Measurements from ENCODE around the gene EEFSEC. TPM values are rescaled to one million over a fixed set of nuclear protein-coding genes. Genes with fewer than 3 reads are reported as not detected.

The EEFSEC gene
- total RNA-seq, 1 experiment from 2014 or later = 9.6 TPM

DNA sequence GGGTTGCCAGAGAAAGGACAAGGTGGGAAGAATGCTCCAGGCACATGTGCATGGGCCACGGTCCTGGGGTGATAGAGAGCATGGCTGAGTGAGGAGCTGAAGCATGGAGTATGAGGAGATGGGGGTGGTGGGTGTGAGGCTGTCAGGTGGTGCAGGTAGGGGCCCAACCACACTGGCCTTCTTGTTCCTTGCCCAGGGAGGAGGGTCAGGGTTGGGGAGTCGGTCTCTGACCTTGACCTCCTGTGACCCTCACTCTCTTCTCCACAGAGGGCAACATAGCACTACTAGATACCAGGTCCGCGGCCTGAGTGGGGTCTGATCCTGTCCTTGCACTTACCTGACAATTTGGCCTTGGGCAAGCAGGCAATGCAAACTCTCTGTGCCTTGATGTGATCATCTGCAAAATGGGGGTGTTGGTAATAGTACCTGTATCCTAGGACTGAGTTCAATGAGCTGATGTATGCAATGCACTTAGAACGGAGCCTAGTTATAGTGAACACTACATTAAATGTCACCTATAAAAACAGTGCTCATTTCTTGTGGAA, 75.2 kb downstream of the EEFSEC start:
- intact Hi-C loops (cut with micrococcal nuclease) = no loop called here
- CTCF ChIA-PET = no interaction called here
- no TSS peak for BruUV-seq (replicated peaks)

DNA sequence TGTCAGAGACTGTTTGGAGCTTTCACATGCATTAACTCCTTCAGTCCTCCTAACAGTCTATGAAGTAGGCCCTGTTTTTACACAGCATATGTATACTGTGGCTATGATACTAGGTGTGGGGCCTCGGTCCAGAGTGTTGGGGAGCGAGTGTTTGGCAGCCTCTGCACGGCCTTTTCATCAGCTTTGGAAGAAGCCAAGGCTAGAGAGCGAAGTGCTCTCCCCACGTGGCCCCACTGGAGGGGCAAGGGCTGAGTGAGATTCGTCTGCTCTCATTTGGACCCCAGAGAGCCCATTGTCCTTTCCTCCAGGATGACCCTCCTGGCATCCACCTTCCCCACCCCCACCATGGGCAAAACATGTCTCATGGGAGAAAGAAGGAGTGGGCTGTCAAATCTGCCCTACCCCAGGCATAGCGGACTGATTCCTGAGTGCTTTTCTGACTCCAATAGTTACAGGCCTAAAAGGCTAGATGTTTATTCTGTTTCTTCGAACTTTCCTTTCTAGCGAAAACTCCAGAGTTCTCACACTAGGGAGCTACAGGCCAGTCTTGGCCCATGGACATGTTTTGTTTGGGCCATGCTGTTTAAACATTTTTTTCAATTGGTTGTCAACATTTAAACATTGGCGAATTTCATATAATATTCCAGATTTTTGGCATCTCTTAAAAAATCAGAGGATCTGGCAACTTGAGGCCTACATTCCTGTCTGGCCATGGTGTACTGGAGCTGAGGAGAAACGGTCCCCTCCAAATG, 76.0 kb downstream of the EEFSEC start:
- Histone ChIP-seq H3K9ac (ENCODE audit: low read length) (no peak overlapping the region), H3K27me3 (ENCODE audit: low read length) (no peaks in the 10 kb centered on the region), H4K20me1 (ENCODE audit: low read length) (no peaks in the 10 kb centered on the region), H3K27ac (ENCODE audit: low read length) (no peak overlapping the region), H3K79me2 (ENCODE audit: low read length) (no peaks in the 10 kb centered on the region), H3K4me3 (ENCODE audit: low read length) (no peak overlapping the region), H2AFZ (ENCODE audit: low read length) (no peak overlapping the region), H3K36me3 (ENCODE audit: low read depth, low read length) (no peaks in the 10 kb centered on the region), H3F3A (ENCODE audit: low read length, unreplicated experiment) (no peaks in the 10 kb centered on the region), H3K9me2 (replicated peaks; ENCODE audit: low read length) (no peaks in the 10 kb centered on the region), H3K4me1 (ENCODE audit: insufficient read depth, low read length) (no peaks in the 10 kb centered on the region), H3K4me2 (ENCODE audit: low read length) (no peak overlapping the region), H3K9me3 (ENCODE audit: low read length) (no peaks in the 10 kb centered on the region)
- TF ChIP-seq CTCF (conservative IDR thresholded peaks at IDR 0.05; ENCODE audit: low read depth, low read length) = no peak
- no peak for TF ChIP-seq EZH2 (IDR thresholded peaks at IDR 0.05; ENCODE audit: low read length, unreplicated experiment)
- TF ChIP-seq EZH2phosphoT487 (IDR thresholded peaks at IDR 0.05; ENCODE audit: borderline replicate concordance, low read length) = no peak
- ChIA-PET POLR2A (ENCODE audit: unreplicated experiment) (no interaction called here), CTCF (no interaction called here)
- no peak for DNase-seq
- no TSS peak for BruUV-seq (replicated peaks)
- intact Hi-C loops (cut with micrococcal nuclease) = no loop called here
- no peak for ATAC-seq

More for the DNA sequence above, 75.2 kb downstream of the EEFSEC start:
- no peaks in the 10 kb centered on the region for H3K27me3 ChIP-seq (ENCODE audit: low read length)
- no peaks in the 10 kb centered on the region for H3K4me1 ChIP-seq (ENCODE audit: insufficient read depth, low read length)
- no peak for DNase-seq
- no peaks in the 10 kb centered on the region for H4K20me1 ChIP-seq (ENCODE audit: low read length)
- H3K27ac ChIP-seq (ENCODE audit: low read length) = no peak overlapping the region
- no peak for TF ChIP-seq EZH2 (IDR thresholded peaks at IDR 0.05; ENCODE audit: low read length, unreplicated experiment)
- TF ChIP-seq EZH2phosphoT487 (IDR thresholded peaks at IDR 0.05; ENCODE audit: borderline replicate concordance, low read length) = no peak
- no peak for TF ChIP-seq CTCF (conservative IDR thresholded peaks at IDR 0.05; ENCODE audit: low read depth, low read length)
- H3K4me2 ChIP-seq (ENCODE audit: low read length) = no peak overlapping the region
- no peak overlapping the region for H3K4me3 ChIP-seq (ENCODE audit: low read length)
- no peaks in the 10 kb centered on the region for H3K9me3 ChIP-seq (ENCODE audit: low read length)
- POLR2A ChIA-PET (ENCODE audit: unreplicated experiment) = no interaction called here
- ATAC-seq = no peak
- H3K36me3 ChIP-seq (ENCODE audit: low read depth, low read length) = no peaks in the 10 kb centered on the region; the same call in 1 of the 2 replicates
- H3K9me2 ChIP-seq (replicated peaks; ENCODE audit: low read length) = no peaks in the 10 kb centered on the region
- H3F3A ChIP-seq (ENCODE audit: low read length, unreplicated experiment) = no peaks in the 10 kb centered on the region
- H3K9ac ChIP-seq (ENCODE audit: low read length) = no peak overlapping the region
- no peaks in the 10 kb centered on the region for H3K79me2 ChIP-seq (ENCODE audit: low read length)
- H2AFZ ChIP-seq (ENCODE audit: low read length) = no peak overlapping the region

DNA sequence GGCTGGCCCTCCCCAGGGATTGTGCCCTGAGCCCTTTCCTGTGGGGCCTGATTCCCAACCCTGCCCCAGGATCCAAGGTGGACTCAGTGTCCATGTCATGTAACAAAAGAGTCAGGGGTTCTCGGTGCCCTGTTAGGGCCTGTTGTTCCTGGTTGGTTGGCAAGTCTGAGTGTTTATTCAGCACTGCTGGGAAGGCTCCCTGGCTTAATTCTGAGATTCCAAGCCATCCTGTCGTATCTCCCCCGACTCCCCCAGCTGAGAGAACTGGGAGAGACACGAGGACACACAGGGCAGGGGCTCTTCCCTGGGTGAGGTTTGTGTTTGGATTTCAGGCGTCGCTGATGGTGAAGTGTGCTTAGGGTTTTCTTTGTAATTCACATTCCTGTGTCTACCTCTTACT, 78.3 kb downstream of the EEFSEC start:
- Histone ChIP-seq H3K4me3 (ENCODE audit: low read length) (no peak overlapping the region), H3F3A (ENCODE audit: low read length, unreplicated experiment) (no peaks in the 10 kb centered on the region), H3K79me2 (ENCODE audit: low read length) (no peaks in the 10 kb centered on the region), H3K27me3 (ENCODE audit: low read length) (no peaks in the 10 kb centered on the region), H3K9me3 (ENCODE audit: low read length) (no peaks in the 10 kb centered on the region), H2AFZ (ENCODE audit: low read length) (no peak overlapping the region), H3K9ac (ENCODE audit: low read length) (no peak overlapping the region), H3K9me2 (replicated peaks; ENCODE audit: low read length) (no peaks in the 10 kb centered on the region), H3K4me2 (ENCODE audit: low read length) (no peak overlapping the region), H4K20me1 (ENCODE audit: low read length) (no peaks in the 10 kb centered on the region), H3K27ac (ENCODE audit: low read length) (no peak overlapping the region), H3K4me1 (ENCODE audit: insufficient read depth, low read length) (no peaks in the 10 kb centered on the region), H3K36me3 (ENCODE audit: low read depth, low read length) (no peaks in the 10 kb centered on the region)
- no peak for ATAC-seq
- BruUV-seq (replicated peaks) = no TSS peak
- no peak for DNase-seq
- intact Hi-C loops (cut with micrococcal nuclease) = no loop called here
- ChIA-PET POLR2A (ENCODE audit: unreplicated experiment) (no interaction called here), CTCF (no interaction called here)
- TF ChIP-seq CTCF (conservative IDR thresholded peaks at IDR 0.05; ENCODE audit: low read depth, low read length) (no peak), EZH2 (IDR thresholded peaks at IDR 0.05; ENCODE audit: low read length, unreplicated experiment) (no peak), EZH2phosphoT487 (IDR thresholded peaks at IDR 0.05; ENCODE audit: borderline replicate concordance, low read length) (no peak)

All from PC-3 (cell line).